ENCODE measurements around the gene TTI1. TPM values are rescaled to one million over a fixed set of nuclear protein-coding genes. Genes with fewer than 3 reads are reported as not detected.

TTI1 gene
- total and polyA plus RNA-seq, 9 of the 15 experiments (the other 6 are each of a cell fraction or from before 2014, with no cell fraction given), result 9.8 to 55.1 (median 39.4) TPM

- H3K4me3 ChIP-seq, result no peak overlapping the region
- H3K9me3 ChIP-seq (replicated peaks; ENCODE audit: control insufficient read depth, insufficient read depth, low read depth, low read length), result no peaks in the 10 kb centered on the region
- H3K36me3 ChIP-seq (ENCODE audit: control insufficient read depth, insufficient read depth, low read length), result peaks cover 91% of the 10 kb centered on the region
- DNase-seq (ENCODE audit: extremely low read depth in 1 of 4, low spot score in 3 of 4) (no peak), FAIRE-seq (no peak), ATAC-seq (no peak)
- in situ Hi-C loops (cut with MboI), result no loop called here
- H3K4me2 ChIP-seq (ENCODE audit: insufficient read depth, low read length), result no peak overlapping the region
- no TSS peak for BruUV-seq (replicated peaks)
- H4K20me1 ChIP-seq (replicated peaks; ENCODE audit: control insufficient read depth, insufficient read depth, low read length), result peaks cover 17% of the 10 kb centered on the region
- no peak overlapping the region for H3K27ac ChIP-seq (ENCODE audit: extremely low read depth, low read depth, low read length)
- peaks cover 8 to 10% of the 10 kb centered on the region in 2 experiments; a peak in 3 of 5 replicates for H3K4me1 ChIP-seq (replicated peaks in 1 of 2; ENCODE audit: control insufficient read depth in 2 of 2, insufficient read depth in 2 of 2, low read length in 2 of 2)
- intact Hi-C loops (cut with micrococcal nuclease), result no loop called here
- H3K27me3 ChIP-seq (ENCODE audit: control insufficient read depth in 2 of 2, insufficient read depth in 2 of 2, low read length in 2 of 2), result no peaks in the 10 kb centered on the region
- 87% methylated on average over 5 of the region's 5 CpGs for WGBS (ENCODE audit: insufficient coverage, low coverage, missing lambda C conversion rate)
- POLR2A ChIA-PET, result interaction anchor here (1.2 kb wide), 1 partner anchor 10 kb away, joined by 4 read pairs; no protein-coding TSS in a partner anchor
- H2AFZ ChIP-seq (ENCODE audit: low read depth, low read length), result no peak overlapping the region
- H3K9ac ChIP-seq (ENCODE audit: insufficient read depth in 1 of 2, low read depth in 2 of 2, low read length in 2 of 2), result 0 out of 4 replicates have a peak overlapping the region, but pooled peaks of 1 of the 2 experiments have one; percentile 47
- H3K9me1 ChIP-seq (ENCODE audit: control insufficient read depth, insufficient read depth, low read length), result peaks cover 9% of the 10 kb centered on the region
- H3K79me2 ChIP-seq (ENCODE audit: control insufficient read depth, insufficient read depth, low read length), result no peaks in the 10 kb centered on the region
- no peak for TF ChIP-seq ESRRA (IDR thresholded peaks at IDR 0.05; ENCODE audit: borderline replicate concordance, low read depth)
- peak; percentile 28 for TF ChIP-seq NFYB (IDR thresholded peaks at IDR 0.05; ENCODE audit: extremely low read depth, insufficient read length)
- CTCF ChIA-PET (ENCODE audit: low intra/inter-chr PET ratio), result no interaction called here
Measured at GRCh38 chr20:37988306-37988954, 44.8 kb downstream of the TTI1 start.

GRCh38 chr20:37987602-37988290 lies 45.5 kb downstream of the TTI1 start:
- Histone ChIP-seq H3K27me3 (ENCODE audit: control insufficient read depth in 2 of 2, insufficient read depth in 2 of 2, low read length in 2 of 2) (no peaks in the 10 kb centered on the region), H3K27ac (ENCODE audit: extremely low read depth, low read depth, low read length) (no peak overlapping the region), H3K4me2 (ENCODE audit: insufficient read depth, low read length) (no peak overlapping the region), H3K9ac (ENCODE audit: insufficient read depth in 1 of 2, low read depth in 2 of 2, low read length in 2 of 2) (0 out of 4 replicates have a peak overlapping the region, but pooled peaks of 1 of the 2 experiments have one; percentile 47), H2AFZ (ENCODE audit: low read depth, low read length) (no peak overlapping the region), H3K36me3 (ENCODE audit: control insufficient read depth, insufficient read depth, low read length) (peaks cover 94% of the 10 kb centered on the region), H3K4me1 (replicated peaks in 1 of 2; ENCODE audit: control insufficient read depth in 2 of 2, insufficient read depth in 2 of 2, low read length in 2 of 2) (peaks cover 6 to 8% of the 10 kb centered on the region in 2 experiments; a peak in 3 of 5 replicates), H4K20me1 (replicated peaks; ENCODE audit: control insufficient read depth, insufficient read depth, low read length) (peaks cover 13% of the 10 kb centered on the region), H3K9me1 (ENCODE audit: control insufficient read depth, insufficient read depth, low read length) (peaks cover 9% of the 10 kb centered on the region), H3K9me3 (replicated peaks; ENCODE audit: control insufficient read depth, insufficient read depth, low read depth, low read length) (no peaks in the 10 kb centered on the region), H3K4me3 (no peak overlapping the region), H3K79me2 (ENCODE audit: control insufficient read depth, insufficient read depth, low read length) (no peaks in the 10 kb centered on the region)
- CTCF ChIA-PET (ENCODE audit: low intra/inter-chr PET ratio), result no interaction called here
- in situ Hi-C loops (cut with MboI) (no loop called here), intact Hi-C loops (cut with micrococcal nuclease) (no loop called here)
- BruUV-seq (replicated peaks), result no TSS peak
- FAIRE-seq (no peak), DNase-seq (ENCODE audit: extremely low read depth in 1 of 4, low spot score in 3 of 4) (peak in 1 of 4 experiments; percentile 39), ATAC-seq (no peak)
- 54% methylated on average over 11 of the region's 12 CpGs for WGBS (ENCODE audit: insufficient coverage, low coverage, missing lambda C conversion rate)
- POLR2A ChIA-PET, result interaction anchor here (1.2 kb wide), 1 partner anchor 11 kb away, joined by 4 read pairs; no protein-coding TSS in a partner anchor
- TF ChIP-seq RREB1 (CRISPR knock-in tag; IDR thresholded peaks at IDR 0.05) (no peak), RFX1 (IDR thresholded peaks at IDR 0.05) (peak; percentile 74), TEAD4 (IDR thresholded peaks at IDR 0.05; ENCODE audit: low read length) (0 out of 2 replicates have a peak, but pooled peaks have one; percentile 57), TEAD4 (CRISPR knock-in tag; IDR thresholded peaks at IDR 0.05; ENCODE audit: borderline replicate concordance) (no peak), MXI1 (IDR thresholded peaks at IDR 0.05; ENCODE audit: low read depth, low read length) (peak; percentile 43; the same call in 1 of the 2 replicates), SMARCE1 (IDR thresholded peaks at IDR 0.05) (no peak), NCOR1 (IDR thresholded peaks at IDR 0.05) (peak; percentile 56; the same call in 1 of the 2 replicates)
